ENCODE results near the gene SUN2.

The SUN2 gene

DNA sequence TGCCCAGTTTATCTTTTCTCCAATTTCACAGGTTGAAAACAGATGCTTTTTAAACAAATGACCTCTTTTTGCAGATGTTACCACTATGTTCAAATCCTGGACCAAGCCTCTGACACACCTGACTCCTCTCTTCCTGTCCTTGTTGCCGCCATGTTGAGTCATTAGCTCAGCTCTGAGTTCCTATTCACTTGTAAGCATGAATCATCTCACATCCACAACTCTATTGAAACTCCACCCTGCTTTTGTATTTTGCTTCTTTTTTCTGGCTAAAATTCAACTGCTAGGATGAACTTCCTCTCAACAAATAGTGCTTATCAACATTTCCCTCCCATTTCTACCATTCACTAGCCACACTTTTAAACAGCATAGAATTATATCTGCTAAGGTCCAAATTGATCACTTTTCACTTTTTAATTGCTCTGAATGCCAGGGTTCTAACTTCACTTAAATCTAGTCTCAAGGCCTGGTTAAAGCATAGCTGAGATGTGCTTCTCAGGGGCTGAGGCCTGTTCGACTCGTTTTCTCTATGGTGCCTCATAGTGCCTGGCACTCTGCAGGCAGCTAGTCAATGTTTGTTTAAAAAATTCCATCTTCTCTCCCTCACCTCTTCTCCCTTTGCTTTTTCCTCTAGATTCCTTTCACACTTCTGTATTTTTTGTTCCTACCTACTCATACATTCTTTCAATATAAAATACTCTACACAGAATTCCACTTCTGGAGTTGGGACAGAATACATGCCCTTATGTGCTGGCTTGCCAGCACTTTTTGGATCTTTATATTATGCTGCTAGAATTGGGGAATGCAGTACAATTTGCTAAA lies 59.0 kb downstream of the SUN2 start:
- no peak for DNase-seq (ENCODE audit: low read depth)

DNA sequence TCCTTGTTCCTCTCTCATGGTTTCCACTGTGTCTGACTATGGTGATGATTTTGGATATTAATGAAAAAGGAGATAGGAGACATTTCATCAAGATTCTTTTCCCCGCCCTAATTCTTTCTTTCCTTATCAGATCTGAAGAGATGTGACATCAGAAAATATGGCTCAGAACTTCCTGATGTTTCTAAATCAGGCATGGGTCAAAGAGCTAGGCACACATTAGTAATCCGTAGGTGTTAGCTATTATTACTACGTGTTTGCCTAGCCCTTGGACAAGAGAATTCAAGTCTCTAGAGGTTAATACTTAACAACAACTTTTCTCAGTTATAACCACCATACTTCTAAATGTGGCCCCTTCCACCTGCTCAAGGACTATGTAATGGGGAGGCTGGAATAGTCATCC lies 60.9 kb downstream of the SUN2 start:
- no peak for DNase-seq (ENCODE audit: low read depth)

DNA sequence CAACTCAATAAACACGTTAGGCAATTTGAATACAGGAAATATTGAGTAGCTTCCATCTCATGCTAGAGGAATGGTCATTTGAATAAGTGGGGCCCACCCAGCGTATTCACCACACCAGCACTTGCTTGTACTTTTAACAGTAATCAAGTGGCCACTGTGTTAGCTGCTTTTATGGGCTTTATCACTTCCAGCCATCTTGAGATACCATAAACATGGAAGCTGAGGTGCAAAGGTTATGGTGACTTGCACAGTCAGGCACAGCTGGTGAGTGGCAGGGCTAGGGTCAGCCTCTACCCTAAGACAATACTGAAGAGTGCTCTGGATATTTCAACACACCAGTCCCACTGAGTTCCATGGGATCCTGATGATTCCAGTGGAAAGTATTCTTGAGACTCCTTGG lies 61.7 kb downstream of the SUN2 start:
- no peak for DNase-seq (ENCODE audit: low read depth)

DNA sequence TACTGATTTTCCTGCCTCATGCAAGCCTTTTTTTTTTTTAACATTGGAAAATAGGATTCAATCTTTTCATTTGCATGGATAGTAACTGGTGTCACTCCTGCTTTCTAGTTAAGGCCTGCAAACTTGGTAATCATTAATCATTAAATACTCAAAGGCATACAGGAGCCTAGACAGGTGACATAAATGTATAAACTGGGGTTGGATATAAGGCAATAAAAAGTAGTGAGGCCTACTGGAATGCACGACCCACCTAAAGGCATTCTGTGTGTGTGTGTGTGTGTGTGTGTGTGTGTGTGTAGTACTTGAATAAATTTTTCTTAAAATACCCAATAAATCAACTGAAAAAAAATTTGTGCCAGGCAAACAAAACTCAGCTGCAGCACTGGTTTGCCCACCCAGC lies 66.1 kb downstream of the SUN2 start:
- no peak for DNase-seq (ENCODE audit: low read depth)

DNA sequence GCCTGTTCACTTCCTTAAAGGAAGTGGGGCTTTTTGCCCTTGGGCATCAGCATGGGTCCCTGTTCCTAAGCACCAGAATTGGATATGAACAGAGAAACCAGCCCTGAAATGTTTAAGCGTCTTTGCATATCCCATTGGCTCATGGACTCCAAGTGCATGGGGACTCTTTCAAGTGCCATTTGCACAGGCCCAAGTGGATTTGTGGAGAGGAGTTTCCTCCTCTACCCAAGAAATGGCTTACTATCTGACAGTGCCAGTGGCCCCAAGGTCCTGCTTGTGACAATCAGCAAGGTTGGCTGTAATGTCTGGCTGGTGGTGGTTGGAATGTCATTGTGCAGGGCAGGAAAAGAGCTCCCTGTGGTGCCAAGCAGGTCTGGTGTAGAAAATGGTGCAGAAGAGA lies 70.0 kb downstream of the SUN2 start:
- no peak for DNase-seq (ENCODE audit: low read depth)

DNA sequence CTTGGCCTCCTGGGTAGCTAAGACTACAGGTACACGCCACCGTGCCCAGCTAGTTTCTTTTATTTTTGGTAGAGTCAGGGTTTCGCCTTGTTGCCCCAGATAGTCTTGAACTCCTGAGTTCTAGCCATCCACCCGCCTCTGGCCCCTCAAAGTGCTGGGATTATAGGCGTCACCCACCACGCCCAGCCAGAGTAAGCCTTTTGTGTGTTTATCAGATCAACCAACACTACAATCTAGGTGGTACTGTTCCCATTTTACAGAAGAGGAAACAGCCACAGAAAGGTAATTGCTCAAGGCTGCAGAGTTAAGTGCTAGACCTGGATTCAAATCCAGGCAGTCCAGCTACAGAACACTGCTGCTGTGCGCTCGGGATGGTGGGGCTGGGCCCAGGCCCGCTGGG lies 70.9 kb downstream of the SUN2 start:
- DNase-seq (ENCODE audit: low read depth) = no peak
